ENCODE data around the gene PHF2. TPM values are rescaled to one million over a fixed set of nuclear protein-coding genes. Genes with fewer than 3 reads are reported as not detected.
"Not testable (repeated sequence)": the region's sequence is repeated elsewhere in the genome, so short reads cannot be mapped to it uniquely, and the experiment has no call there.

The PHF2 gene
- total and polyA plus RNA-seq, 2 experiments from 2014 or later, result 4.3 to 11.8 TPM

GRCh38 chr9:93671020-93671338, 94.6 kb downstream of the PHF2 start:
- Histone ChIP-seq H2AFZ (no peak overlapping the region), H3K27me3 (ENCODE audit: insufficient read depth) (no peaks in the 10 kb centered on the region), H3F3A (replicated peaks; ENCODE audit: low read depth) (no peaks in the 10 kb centered on the region), H3K4me2 (no peak overlapping the region), H4K20me1 (replicated peaks; ENCODE audit: insufficient read depth) (no peaks in the 10 kb centered on the region), H3K36me3 (ENCODE audit: insufficient read depth) (no peaks in the 10 kb centered on the region), H3K4me3 (no peak overlapping the region), H3K4me1 (ENCODE audit: insufficient read depth) (no peaks in the 10 kb centered on the region), H3K9me2 (ENCODE audit: insufficient read depth) (no peaks in the 10 kb centered on the region), H3K79me2 (replicated peaks; ENCODE audit: insufficient read depth) (no peaks in the 10 kb centered on the region), H3K27ac (ENCODE audit: low read depth) (no peak overlapping the region)
- no peak for TF ChIP-seq CTCF (conservative IDR thresholded peaks at IDR 0.05; ENCODE audit: low read depth in 2 of 2)
- TF ChIP-seq, protein P1, sequence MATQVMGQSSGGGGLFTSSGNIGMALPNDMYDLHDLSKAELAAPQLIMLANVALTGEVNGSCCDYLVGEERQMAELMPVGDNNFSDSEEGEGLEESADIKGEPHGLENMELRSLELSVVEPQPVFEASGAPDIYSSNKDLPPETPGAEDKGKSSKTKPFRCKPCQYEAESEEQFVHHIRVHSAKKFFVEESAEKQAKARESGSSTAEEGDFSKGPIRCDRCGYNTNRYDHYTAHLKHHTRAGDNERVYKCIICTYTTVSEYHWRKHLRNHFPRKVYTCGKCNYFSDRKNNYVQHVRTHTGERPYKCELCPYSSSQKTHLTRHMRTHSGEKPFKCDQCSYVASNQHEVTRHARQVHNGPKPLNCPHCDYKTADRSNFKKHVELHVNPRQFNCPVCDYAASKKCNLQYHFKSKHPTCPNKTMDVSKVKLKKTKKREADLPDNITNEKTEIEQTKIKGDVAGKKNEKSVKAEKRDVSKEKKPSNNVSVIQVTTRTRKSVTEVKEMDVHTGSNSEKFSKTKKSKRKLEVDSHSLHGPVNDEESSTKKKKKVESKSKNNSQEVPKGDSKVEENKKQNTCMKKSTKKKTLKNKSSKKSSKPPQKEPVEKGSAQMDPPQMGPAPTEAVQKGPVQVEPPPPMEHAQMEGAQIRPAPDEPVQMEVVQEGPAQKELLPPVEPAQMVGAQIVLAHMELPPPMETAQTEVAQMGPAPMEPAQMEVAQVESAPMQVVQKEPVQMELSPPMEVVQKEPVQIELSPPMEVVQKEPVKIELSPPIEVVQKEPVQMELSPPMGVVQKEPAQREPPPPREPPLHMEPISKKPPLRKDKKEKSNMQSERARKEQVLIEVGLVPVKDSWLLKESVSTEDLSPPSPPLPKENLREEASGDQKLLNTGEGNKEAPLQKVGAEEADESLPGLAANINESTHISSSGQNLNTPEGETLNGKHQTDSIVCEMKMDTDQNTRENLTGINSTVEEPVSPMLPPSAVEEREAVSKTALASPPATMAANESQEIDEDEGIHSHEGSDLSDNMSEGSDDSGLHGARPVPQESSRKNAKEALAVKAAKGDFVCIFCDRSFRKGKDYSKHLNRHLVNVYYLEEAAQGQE (IDR thresholded peaks at IDR 0.05; ENCODE audit: unreplicated experiment), result no peak
- no peak for TF ChIP-seq POLR2AphosphoS5 (IDR thresholded peaks at IDR 0.05; ENCODE audit: low read depth)
- TF ChIP-seq ZNF114 (CRISPR knock-in tag; IDR thresholded peaks at IDR 0.05), result no peak
- TF ChIP-seq, protein P2, sequence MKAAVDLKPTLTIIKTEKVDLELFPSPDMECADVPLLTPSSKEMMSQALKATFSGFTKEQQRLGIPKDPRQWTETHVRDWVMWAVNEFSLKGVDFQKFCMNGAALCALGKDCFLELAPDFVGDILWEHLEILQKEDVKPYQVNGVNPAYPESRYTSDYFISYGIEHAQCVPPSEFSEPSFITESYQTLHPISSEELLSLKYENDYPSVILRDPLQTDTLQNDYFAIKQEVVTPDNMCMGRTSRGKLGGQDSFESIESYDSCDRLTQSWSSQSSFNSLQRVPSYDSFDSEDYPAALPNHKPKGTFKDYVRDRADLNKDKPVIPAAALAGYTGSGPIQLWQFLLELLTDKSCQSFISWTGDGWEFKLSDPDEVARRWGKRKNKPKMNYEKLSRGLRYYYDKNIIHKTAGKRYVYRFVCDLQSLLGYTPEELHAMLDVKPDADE (IDR thresholded peaks at IDR 0.05), result no peak
- Mint-ChIP-seq H3K9me3 (no peaks in the 10 kb centered on the region), H3K4me3 (no peak overlapping the region), H3K4me1 (peaks cover 9% of the 10 kb centered on the region; the same call in 1 of the 3 replicates), H3K27ac (no peak overlapping the region), H3K27me3 (ENCODE audit: insufficient read depth, low read depth, poor library complexity) (peaks cover 7% of the 10 kb centered on the region), H3K36me3 (ENCODE audit: low read depth) (peaks cover 3% of the 10 kb centered on the region; the same call in 2 of the 3 replicates)
- ATAC-seq (no peak), DNase-seq (ENCODE audit: low spot score) (no peak)

DNA sequence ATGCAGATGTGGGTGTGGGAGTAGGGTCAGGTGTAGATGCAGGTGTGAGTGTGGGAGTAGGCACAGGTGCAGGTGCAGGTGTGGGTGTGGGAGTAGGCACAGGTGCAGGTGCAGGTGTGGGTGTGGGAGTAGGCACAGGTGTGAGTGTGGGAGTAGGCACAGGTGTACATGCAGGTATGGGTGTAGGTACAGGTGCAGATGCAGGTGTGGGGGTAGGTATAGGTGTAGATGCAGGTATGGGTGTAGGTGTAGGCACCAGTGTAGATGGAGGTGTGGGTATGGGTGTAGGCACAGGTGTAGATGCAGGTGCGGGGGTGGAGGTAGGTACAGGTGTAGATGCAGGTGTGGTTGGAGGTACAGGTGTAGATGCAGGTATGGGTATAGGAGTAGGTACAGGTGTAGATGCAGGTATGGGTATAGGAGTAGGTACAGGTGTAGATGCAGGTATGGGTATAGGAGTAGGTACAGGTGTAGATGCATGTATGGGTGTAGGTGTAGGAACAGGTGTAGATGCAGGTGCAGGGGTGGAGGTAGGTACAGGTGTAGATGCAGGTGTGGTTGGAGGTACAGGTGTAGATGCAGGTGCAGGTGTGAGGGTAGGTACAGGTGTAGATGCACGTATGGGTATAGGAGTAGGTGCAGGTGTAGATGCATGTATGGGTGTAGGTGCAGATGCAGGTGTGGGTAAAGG, 96.1 kb downstream of the PHF2 start:
- H3K4me1 Mint-ChIP-seq; H3K4me2 ChIP-seq; H3K36me3 ChIP-seq (ENCODE audit: insufficient read depth); H3F3A ChIP-seq (replicated peaks; ENCODE audit: low read depth); H3K27ac Mint-ChIP-seq; H3K36me3 Mint-ChIP-seq (ENCODE audit: low read depth); H2AFZ ChIP-seq; H3K4me3 ChIP-seq; H4K20me1 ChIP-seq (replicated peaks; ENCODE audit: insufficient read depth); H3K4me3 Mint-ChIP-seq; DNase-seq (ENCODE audit: low spot score); H3K9me2 ChIP-seq (ENCODE audit: insufficient read depth); H3K9me3 Mint-ChIP-seq; ATAC-seq; H3K27ac ChIP-seq (ENCODE audit: low read depth); H3K79me2 ChIP-seq (replicated peaks; ENCODE audit: insufficient read depth); H3K27me3 Mint-ChIP-seq (ENCODE audit: insufficient read depth, low read depth, poor library complexity); H3K27me3 ChIP-seq (ENCODE audit: insufficient read depth); H3K4me1 ChIP-seq (ENCODE audit: insufficient read depth): not testable (repeated sequence)
